Tibial artery (tissue), 4 donors: ENCODE measurements around the gene PFKL.

ENCODE experiments used
- DNase-seq, 2 donors: peaks; one replicate each; pipeline ENCODE4 v3.0.0-alpha.2; 2019
- H3K27ac ChIP-seq, 2 donors: fragments of 200-600 bp; sonication (generic) in 1 of 2; 1 replicate in 1 of 2; 2 replicates in 1 of 2; pipeline ENCODE4 v1.5.1; 2018 to 2019; ENCODE audit warnings: mild to moderate bottlenecking in 1 of 2
- H3K27me3 ChIP-seq, 2 donors: fragments of 200-600 bp; sonication (generic) in 1 of 2; one replicate each; pipeline versions ENCODE4 v1.5.1 to v1.6.0; 2016 to 2019
- H3K36me3 ChIP-seq, 3 donors: fragments of 200-600 bp; sonication (generic) in 2 of 3; one replicate each; pipeline ENCODE4 v1.5.1; 2016 to 2019; ENCODE audit warnings: mild to moderate bottlenecking in 2 of 3
- H3K4me1 ChIP-seq, 4 donors: fragments of 200-600 bp; sonication (generic) in 2 of 4; 1 replicate in 3 of 4; 2 replicates in 1 of 4; pipeline ENCODE4 v1.5.1; 2016 to 2019
- H3K4me3 ChIP-seq, 2 donors: fragments of 200-600 bp; sonication (generic) in 1 of 2; 1 replicate in 1 of 2; 2 replicates in 1 of 2; pipeline ENCODE4 v1.5.1; 2018 to 2019; ENCODE audit warnings: mild to moderate bottlenecking in 2 of 2
- H3K9me3 ChIP-seq, 3 donors: fragments of 200-600 bp; sonication (generic) in 1 of 3; one replicate each; pipeline ENCODE4 v1.5.1; 2016 to 2019
- intact Hi-C: fragments of 100-400 bp; cut with DNase I; formaldehyde crosslinking; loops from one replicate; pipeline ENCODE4 v1.15.0; 2023; ENCODE audit warnings: low total_unique reads
- TF ChIP-seq, protein P1 (sequence below), 2 experiments: fragments of 200-600 bp in 1 of 2; fragments of 450-650 bp in 1 of 2; IDR thresholded peaks; one replicate each; pipeline ENCODE4 v1.5.1; 2017 to 2019; ENCODE audit warnings: antibody characterized with exemption in 2 of 2, mild to moderate bottlenecking in 1 of 2, moderate library complexity in 1 of 2

PFKL gene

GRCh38 chr21:44371596-44371995 is 71.7 kb downstream of the PFKL start:
- peaks cover 0 to 12% (median 0%) of the 10 kb centered on the region in 4 donors for H3K4me1 ChIP-seq
- H3K9me3 ChIP-seq = no peaks in the 10 kb centered on the region
- H3K36me3 ChIP-seq = no peaks in the 10 kb centered on the region
- peaks cover 0 to 60% of the 10 kb centered on the region in 2 donors for H3K27me3 ChIP-seq
- TF ChIP-seq, protein P1, sequence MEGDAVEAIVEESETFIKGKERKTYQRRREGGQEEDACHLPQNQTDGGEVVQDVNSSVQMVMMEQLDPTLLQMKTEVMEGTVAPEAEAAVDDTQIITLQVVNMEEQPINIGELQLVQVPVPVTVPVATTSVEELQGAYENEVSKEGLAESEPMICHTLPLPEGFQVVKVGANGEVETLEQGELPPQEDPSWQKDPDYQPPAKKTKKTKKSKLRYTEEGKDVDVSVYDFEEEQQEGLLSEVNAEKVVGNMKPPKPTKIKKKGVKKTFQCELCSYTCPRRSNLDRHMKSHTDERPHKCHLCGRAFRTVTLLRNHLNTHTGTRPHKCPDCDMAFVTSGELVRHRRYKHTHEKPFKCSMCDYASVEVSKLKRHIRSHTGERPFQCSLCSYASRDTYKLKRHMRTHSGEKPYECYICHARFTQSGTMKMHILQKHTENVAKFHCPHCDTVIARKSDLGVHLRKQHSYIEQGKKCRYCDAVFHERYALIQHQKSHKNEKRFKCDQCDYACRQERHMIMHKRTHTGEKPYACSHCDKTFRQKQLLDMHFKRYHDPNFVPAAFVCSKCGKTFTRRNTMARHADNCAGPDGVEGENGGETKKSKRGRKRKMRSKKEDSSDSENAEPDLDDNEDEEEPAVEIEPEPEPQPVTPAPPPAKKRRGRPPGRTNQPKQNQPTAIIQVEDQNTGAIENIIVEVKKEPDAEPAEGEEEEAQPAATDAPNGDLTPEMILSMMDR (IDR thresholded peaks at IDR 0.05) = no peak
- intact Hi-C loops = no loop called here
- DNase-seq = peak in 1 of 2 donors; percentile 15
- no peak overlapping the region for H3K27ac ChIP-seq
- H3K4me3 ChIP-seq = no peak overlapping the region

DNA sequence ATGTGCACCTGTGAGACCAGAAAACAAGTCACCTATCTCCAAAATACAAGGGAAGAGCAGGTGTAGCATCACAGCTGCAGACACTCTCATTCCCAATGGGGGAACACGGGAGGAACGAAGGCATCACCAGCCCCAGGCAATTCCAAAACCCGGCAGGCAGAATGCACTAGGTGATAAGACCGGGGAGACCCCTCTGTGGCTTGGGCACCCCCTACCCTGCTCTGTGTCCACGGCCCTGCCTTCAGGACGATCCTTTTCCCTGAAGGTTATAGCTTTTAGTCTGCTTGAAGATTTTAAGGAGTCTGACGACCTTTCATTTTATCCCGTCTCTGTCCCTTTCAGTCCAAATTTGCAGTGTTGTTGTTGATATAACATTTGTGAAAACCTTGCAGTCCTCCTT is 72.8 kb downstream of the PFKL start:
- Histone ChIP-seq H3K27me3 (peaks cover 0 to 63% of the 10 kb centered on the region in 2 donors), H3K4me1 (peaks cover 0 to 12% (median 0%) of the 10 kb centered on the region in 4 donors), H3K9me3 (no peaks in the 10 kb centered on the region), H3K4me3 (no peak overlapping the region), H3K27ac (no peak overlapping the region), H3K36me3 (no peaks in the 10 kb centered on the region)
- intact Hi-C loops = no loop called here
- no peak for DNase-seq
- TF ChIP-seq, protein P1 (IDR thresholded peaks at IDR 0.05) = no peak

GRCh38 chr21:44374601-44375280 is 74.9 kb downstream of the PFKL start:
- Histone ChIP-seq H3K9me3 (no peaks in the 10 kb centered on the region), H3K4me3 (no peak overlapping the region), H3K27ac (no peak overlapping the region), H3K4me1 (peaks cover 0 to 7% (median 0%) of the 10 kb centered on the region in 4 donors), H3K36me3 (no peaks in the 10 kb centered on the region), H3K27me3 (peaks cover 0 to 68% of the 10 kb centered on the region in 2 donors)
- intact Hi-C loops = no loop called here
- TF ChIP-seq, protein P1 (IDR thresholded peaks at IDR 0.05) = no peak
- peak in 1 of 2 donors; percentile 35 for DNase-seq

DNA sequence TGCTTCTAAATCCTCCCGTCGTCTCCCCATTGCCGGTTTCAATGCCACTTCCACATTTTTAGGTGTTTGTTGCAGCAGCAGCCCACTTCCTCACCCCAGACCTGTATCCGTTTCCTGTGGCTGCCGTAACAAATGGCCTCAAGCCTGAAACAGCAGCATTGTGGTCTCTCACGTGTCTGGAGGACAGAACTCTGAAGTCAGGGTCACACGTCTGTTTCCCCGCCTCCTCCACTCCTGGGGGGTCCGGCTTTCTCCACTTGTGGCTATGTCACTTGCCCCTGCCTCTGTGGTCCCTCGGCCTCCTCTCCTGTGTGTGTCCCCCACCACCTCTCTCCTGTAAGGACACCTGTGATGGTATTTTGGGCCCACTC is 75.4 kb downstream of the PFKL start:
- intact Hi-C loops = no loop called here
- Histone ChIP-seq H3K36me3 (no peaks in the 10 kb centered on the region), H3K27ac (no peak overlapping the region), H3K9me3 (no peaks in the 10 kb centered on the region), H3K4me3 (no peak overlapping the region), H3K27me3 (peaks cover 0 to 63% of the 10 kb centered on the region in 2 donors), H3K4me1 (peaks cover 0 to 2% (median 0%) of the 10 kb centered on the region in 4 donors)
- DNase-seq = peak; percentile 41 to 71
- TF ChIP-seq, protein P1 (IDR thresholded peaks at IDR 0.05) = no peak

- TF ChIP-seq, protein P1 (IDR thresholded peaks at IDR 0.05) = no peak
- DNase-seq = peak in 1 of 2 donors; percentile 48
- Histone ChIP-seq H3K36me3 (no peaks in the 10 kb centered on the region), H3K4me1 (no peaks in the 10 kb centered on the region), H3K27ac (no peak overlapping the region), H3K9me3 (no peaks in the 10 kb centered on the region), H3K4me3 (no peak overlapping the region), H3K27me3 (peaks cover 0 to 61% of the 10 kb centered on the region in 2 donors)
- intact Hi-C loops = no loop called here
These were observed 75.9 kb downstream of the PFKL start for GRCh38 chr21:44375761-44376241.
